HG03575 (cell line): Measurements from ENCODE around the gene TRIM22.
A peak's percentile ranks its signal among the peaks of the same experiment; 100 is the strongest.
"Not testable (repeated sequence)": the region's sequence is repeated elsewhere in the genome, so short reads cannot be mapped to it uniquely, and the experiment has no call there.

Experiments
- ATAC-seq: cut with Tn5 transposase; IDR thresholded peaks from one replicate; pipeline ENCODE4 v1.9.1; 2021; ENCODE audit not compliant: unreplicated experiment, insufficient number of reproducible peaks, low FRiP score; ENCODE audit errors: extremely low read depth

Gene TRIM22, protein sequence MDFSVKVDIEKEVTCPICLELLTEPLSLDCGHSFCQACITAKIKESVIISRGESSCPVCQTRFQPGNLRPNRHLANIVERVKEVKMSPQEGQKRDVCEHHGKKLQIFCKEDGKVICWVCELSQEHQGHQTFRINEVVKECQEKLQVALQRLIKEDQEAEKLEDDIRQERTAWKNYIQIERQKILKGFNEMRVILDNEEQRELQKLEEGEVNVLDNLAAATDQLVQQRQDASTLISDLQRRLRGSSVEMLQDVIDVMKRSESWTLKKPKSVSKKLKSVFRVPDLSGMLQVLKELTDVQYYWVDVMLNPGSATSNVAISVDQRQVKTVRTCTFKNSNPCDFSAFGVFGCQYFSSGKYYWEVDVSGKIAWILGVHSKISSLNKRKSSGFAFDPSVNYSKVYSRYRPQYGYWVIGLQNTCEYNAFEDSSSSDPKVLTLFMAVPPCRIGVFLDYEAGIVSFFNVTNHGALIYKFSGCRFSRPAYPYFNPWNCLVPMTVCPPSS

GRCh38 chr11:5689551-5689983 is at the start of gene TRIM22:
Gene TRIM22 (plus strand): TSS chr11:5689790. CDS start chr11:5696233, 6,443 bp downstream.
- peak; percentile 75 for ATAC-seq

GRCh38 chr11:5639953-5640352 is 49.6 kb upstream of the TRIM22 start:
- ATAC-seq, result no peak

- no peak for ATAC-seq
Observed at GRCh38 chr11:5643585-5643984, 46.0 kb upstream of the TRIM22 start.

GRCh38 chr11:5646139-5646538 is 43.5 kb upstream of the TRIM22 start:
- ATAC-seq, result no peak

DNA sequence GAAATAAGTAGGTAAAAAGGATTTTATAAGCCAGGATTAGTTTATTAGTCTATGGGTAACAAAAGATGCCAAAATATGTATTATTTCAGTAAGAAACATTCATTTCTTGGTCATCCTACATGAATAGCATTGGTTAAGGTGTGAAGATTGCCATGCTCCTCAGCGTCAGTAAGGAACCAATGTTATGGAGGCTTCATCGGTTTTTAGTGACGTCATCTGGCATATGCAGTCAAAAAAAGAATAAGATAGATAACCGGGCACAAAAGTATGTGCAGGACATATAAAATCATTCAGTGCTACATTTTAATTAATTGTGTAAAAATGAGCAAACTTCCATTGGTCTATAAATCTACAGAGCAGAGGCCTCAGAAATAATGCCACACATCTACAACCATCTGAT is 34.1 kb upstream of the TRIM22 start:
- no peak for ATAC-seq

- ATAC-seq, result not testable (repeated sequence)
Observed at GRCh38 chr11:5656956-5657355, 32.6 kb upstream of the TRIM22 start.

DNA sequence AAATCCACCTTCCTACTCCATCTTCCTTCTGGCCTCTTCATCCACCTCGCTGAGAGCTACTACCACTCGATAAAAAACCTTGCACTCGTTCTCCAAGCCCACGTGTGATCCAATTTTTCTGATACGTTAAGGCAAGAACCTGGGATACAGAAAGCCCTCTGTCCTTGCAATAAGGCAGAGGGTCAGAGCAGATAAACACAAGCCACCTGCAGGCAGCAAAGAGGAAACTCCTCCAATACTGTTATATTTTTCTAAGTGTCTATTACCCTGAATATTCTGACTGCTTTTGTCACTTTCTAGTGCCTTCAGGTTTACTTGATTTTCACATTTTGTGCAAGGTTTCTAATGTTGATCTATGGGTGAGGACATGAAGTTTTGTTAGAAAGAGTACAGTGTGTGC is 31.3 kb upstream of the TRIM22 start:
- ATAC-seq, result no peak

DNA sequence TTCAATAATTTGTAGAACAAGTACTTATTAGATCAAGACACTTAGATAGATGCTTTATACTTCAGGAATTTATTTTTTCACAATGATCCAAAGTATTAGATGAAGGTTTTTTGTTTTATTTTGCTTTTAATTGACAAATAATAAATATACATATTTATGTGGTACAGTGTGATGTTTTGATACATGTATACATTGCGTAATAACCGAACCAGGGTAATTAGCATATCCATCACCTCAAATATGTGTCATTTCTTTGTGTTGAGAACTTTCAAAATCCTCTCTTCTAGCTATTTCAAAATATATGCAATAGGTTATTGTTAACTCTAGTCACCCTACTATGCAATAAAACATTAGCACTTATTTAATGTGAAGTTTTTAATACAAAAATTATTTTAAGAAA is 26.1 kb upstream of the TRIM22 start:
- ATAC-seq, result no peak

- no peak for ATAC-seq
Observed at GRCh38 chr11:5665051-5665570, 24.5 kb upstream of the TRIM22 start.

DNA sequence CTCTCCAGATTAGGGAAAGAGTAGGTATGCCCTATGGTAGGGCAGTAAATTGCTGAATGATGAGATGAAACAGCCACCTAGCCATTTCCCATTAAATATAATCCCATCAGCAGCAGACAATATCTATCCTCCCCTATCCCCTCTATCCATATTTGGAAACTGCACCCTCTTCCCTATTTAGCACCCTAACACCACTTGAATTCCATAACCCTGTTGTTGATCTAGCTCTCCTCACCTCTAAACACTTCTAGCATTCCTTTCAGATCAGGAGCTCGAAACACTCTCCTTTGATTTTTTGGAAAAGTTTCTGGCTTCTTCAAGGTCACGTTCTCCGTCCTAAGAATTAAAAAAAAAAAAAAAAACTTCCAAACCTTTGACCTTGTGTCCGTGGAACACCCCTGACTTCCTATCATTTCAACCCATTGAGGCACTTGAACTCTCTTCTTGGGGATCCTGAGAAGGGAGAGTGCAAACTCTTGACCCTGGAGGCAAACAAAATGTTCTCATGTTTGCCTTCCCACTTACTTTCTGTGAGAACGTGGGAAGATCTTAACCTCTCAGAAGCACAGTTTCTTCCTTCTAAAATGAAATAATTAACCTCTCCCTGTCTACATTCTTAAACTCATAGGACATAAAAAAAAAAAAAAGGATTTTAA is 23.7 kb upstream of the TRIM22 start:
- no peak for ATAC-seq

- ATAC-seq, result no peak
Observed at GRCh38 chr11:5666402-5666793, 23.2 kb upstream of the TRIM22 start.

DNA sequence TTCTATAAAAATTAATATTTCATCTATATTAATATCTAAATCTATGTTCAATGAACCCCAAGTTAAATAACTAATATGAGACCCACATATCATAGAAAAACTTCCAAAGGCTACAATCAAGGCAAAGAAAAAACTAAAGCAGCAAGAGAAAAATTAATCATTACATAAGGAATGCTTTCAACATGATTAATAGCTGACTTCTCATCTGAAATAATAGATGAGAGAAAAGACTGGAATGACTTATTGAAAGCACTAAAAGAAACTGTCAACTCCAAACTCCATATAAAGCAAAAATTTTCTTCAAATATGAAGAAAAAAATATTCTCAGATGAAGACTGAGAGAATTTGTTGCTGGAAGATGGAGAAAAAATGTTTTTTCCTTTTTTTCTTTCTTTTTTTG is 17.8 kb upstream of the TRIM22 start:
- ATAC-seq, result no peak

- ATAC-seq, result no peak
Observed at GRCh38 chr11:5674391-5674790, 15.2 kb upstream of the TRIM22 start.

GRCh38 chr11:5679811-5680210 is 9.8 kb upstream of the TRIM22 start:
- ATAC-seq, result no peak

DNA sequence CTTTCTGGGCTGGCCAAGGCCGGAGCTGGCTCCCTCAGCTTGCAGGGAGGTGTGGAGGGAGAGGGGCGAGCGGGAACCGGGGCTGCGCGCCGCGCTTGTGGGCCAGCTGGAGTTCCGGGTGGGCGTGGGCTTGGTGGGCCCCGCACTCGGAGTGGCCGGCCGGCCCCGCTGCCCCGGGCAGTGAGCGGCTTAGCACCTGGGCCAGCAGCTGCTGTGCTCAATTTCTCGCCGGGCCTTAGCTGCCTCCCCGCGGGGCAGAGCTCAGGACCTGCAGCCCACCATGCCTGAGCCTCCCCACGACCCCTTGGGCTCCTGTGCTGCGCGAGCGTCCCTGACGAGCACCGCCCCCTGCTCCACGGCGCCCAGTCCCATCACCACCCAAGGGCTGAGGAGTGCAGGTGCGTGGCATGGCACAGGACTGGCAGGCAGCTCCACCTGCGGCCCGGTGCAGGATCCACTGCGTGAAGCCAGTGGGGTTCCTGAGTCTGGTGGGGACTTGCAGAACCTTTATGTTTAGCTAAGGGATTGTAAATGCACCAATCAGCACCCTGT is 6.6 kb upstream of the TRIM22 start:
- not testable (repeated sequence) for ATAC-seq

DNA sequence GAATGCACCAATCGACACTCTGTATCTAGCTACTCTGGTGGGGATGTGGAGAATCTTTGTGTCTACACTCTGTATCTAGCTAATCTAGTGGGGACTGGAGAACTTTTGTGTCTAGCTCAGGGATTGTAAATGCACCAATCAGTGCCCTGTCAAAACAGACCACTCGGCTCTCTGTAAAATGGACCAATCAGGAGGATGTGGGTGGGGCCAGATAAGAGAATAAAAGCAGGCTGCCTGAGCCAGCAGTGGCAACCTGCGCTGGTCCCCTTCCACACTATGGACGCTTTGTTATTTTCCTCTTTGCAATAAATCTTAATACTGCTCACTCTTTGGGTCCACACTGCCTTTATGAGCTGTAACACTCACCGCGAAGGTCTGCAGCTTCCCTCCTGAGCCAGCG is 6.0 kb upstream of the TRIM22 start:
- not testable (repeated sequence) for ATAC-seq

- ATAC-seq, result no peak
Observed at GRCh38 chr11:5684036-5684645, 5.4 kb upstream of the TRIM22 start.

DNA sequence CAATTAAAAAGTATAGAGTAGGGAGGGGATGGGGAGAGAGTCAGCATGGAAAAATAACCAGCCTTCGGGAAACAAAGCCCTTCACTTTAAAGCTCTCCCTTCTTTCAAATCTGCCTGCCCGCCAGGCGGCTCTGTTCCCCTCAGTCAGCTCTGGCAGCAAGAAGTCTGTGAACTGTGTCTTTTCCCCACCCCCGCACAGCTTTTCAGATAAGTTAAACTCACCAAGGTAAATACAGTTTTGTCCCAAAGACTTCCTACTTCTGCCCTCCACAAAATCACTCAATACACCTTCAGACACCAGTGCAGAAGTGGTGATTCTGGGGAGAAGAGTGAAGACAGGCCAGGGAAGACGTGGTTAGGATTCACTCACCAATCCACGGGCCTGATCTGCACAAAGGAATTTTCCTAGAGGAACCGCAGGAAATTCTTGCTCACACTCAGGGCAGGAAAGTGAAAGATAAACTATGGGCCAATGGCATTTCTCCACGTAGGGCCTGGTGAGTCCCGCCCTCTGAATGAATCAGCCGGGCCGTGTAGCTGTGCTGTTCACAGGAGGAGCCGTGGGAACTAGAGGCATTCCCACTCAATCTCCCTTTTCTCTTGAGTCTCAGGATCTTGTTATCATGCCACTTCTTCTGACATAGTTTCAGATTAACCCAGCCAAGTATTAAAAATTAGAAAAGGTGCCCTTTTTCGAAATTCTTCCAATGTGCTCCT is 4.8 kb upstream of the TRIM22 start, which contains the start of gene TRIM5:
Gene TRIM5 (minus strand): TSS at position 429 of the 717 bp plus-strand sequence. CDS start 4,897 bp downstream, outside the sequence.
- ATAC-seq, result peak; percentile 49

- ATAC-seq, result no peak
Observed at GRCh38 chr11:5686426-5686825, 3.2 kb upstream of the TRIM22 start.
